Suprapubic skin (tissue), 4 donors: ENCODE measurements around the gene PATZ1.

ENCODE experiments used
- CTCF ChIP-seq, 2 donors: fragments of 200-600 bp in 1 of 2; fragments of 450-650 bp in 1 of 2; sonication (generic) in 1 of 2; IDR thresholded peaks; one replicate each; pipeline ENCODE4 v1.5.1; 2016 to 2019; ENCODE audit warnings: antibody characterized with exemption in 2 of 2, mild to moderate bottlenecking in 1 of 2, moderate library complexity in 1 of 2
- EP300 ChIP-seq: sonication (generic); formaldehyde crosslinking; IDR thresholded peaks from one replicate; pipeline ENCODE4 v1.6.1; 2017; ENCODE audit warnings: antibody characterized with exemption
- POLR2A ChIP-seq, 2 donors: fragments of 450-650 bp; IDR thresholded peaks; one replicate each; pipeline ENCODE4 v1.6.1; 2017; ENCODE audit warnings: antibody characterized with exemption in 2 of 2, mild to moderate bottlenecking in 2 of 2, moderate library complexity in 2 of 2
- POLR2AphosphoS5 ChIP-seq, 3 donors: sonication (generic); formaldehyde crosslinking; IDR thresholded peaks; one replicate each; pipeline ENCODE4 v1.6.1; 2017; ENCODE audit warnings: antibody characterized with exemption in 3 of 3

- TF ChIP-seq CTCF (IDR thresholded peaks at IDR 0.05): no peak
- TF ChIP-seq POLR2AphosphoS5 (IDR thresholded peaks at IDR 0.05): no peak
- no peak for TF ChIP-seq EP300
- TF ChIP-seq POLR2A (IDR thresholded peaks at IDR 0.05): no peak
These were observed 68.4 kb downstream of the PATZ1 start for GRCh38 chr22:31277741-31278140.
